Measurements from ENCODE around the gene UBALD1. TPM values are rescaled to one million over a fixed set of nuclear protein-coding genes. Genes with fewer than 3 reads are reported as not detected.

Gene UBALD1
- total RNA-seq, 1 experiment from 2014 or later, result 29.9 TPM

GRCh38 chr16:4603624-4604170 lies 11.0 kb downstream of the UBALD1 start:
- intact Hi-C loops (cut with micrococcal nuclease; ENCODE audit: unreplicated experiment) (no loop called here), in situ Hi-C loops (cut with HindIII; ENCODE audit: low pct_unique_long_range_greater_than_20kb, low sequenced_read_pairs) (no loop called here)
- Histone ChIP-seq H3K9me3 (ENCODE audit: control insufficient read depth, insufficient read depth, low read depth, low read length) (no peaks in the 10 kb centered on the region), H3K27ac (ENCODE audit: low read length) (no peak overlapping the region), H3K36me3 (ENCODE audit: control insufficient read depth, insufficient read depth, low read length) (no peaks in the 10 kb centered on the region), H3K4me1 (ENCODE audit: control insufficient read depth, insufficient read depth, low read length) (no peaks in the 10 kb centered on the region; the same call in 1 of the 2 replicates), H3K27me3 (ENCODE audit: control insufficient read depth, insufficient read depth, low read length) (no peaks in the 10 kb centered on the region), H3K4me3 (ENCODE audit: low read depth in 2 of 2, low read length in 2 of 2) (no peak overlapping the region)
- DNase-seq (ENCODE audit: low read depth, low spot score) (no peak), ATAC-seq (no peak)
- TF ChIP-seq POLR2AphosphoS5 (IDR thresholded peaks at IDR 0.05; ENCODE audit: low read depth, low read length) (no peak), REST (IDR thresholded peaks at IDR 0.05; ENCODE audit: insufficient read depth in 1 of 2, low read depth in 2 of 2, low read length in 1 of 2) (no peak), TCF7L2 (IDR thresholded peaks at IDR 0.05; ENCODE audit: low read depth, low read length) (no peak), CTCF (IDR thresholded peaks at IDR 0.05) (no peak), SIN3A (IDR thresholded peaks at IDR 0.05; ENCODE audit: borderline replicate concordance, insufficient read depth, low read depth, low read length) (no peak)
- POLR2A ChIA-PET, result no interaction called here
- BruUV-seq (replicated peaks), result no TSS peak
- CTCF ChIA-PET, result no interaction called here

GRCh38 chr16:4602331-4602730 lies 12.4 kb downstream of the UBALD1 start:
- H3K36me3 ChIP-seq (ENCODE audit: control insufficient read depth, insufficient read depth, low read length), result no peaks in the 10 kb centered on the region
- CTCF ChIA-PET, result no interaction called here
- ATAC-seq, result no peak
- POLR2A ChIA-PET, result no interaction called here
- no peaks in the 10 kb centered on the region for H3K27me3 ChIP-seq (ENCODE audit: control insufficient read depth, insufficient read depth, low read length)
- no peak overlapping the region for H3K27ac ChIP-seq (ENCODE audit: low read length)
- in situ Hi-C loops (cut with HindIII; ENCODE audit: low pct_unique_long_range_greater_than_20kb, low sequenced_read_pairs) (no loop called here), intact Hi-C loops (cut with micrococcal nuclease; ENCODE audit: unreplicated experiment) (no loop called here)
- DNase-seq (ENCODE audit: low read depth, low spot score), result no peak
- no TSS peak for BruUV-seq (replicated peaks)
- no peaks in the 10 kb centered on the region for H3K9me3 ChIP-seq (ENCODE audit: control insufficient read depth, insufficient read depth, low read depth, low read length)
- TF ChIP-seq CTCF (IDR thresholded peaks at IDR 0.05) (no peak), SIN3A (IDR thresholded peaks at IDR 0.05; ENCODE audit: borderline replicate concordance, insufficient read depth, low read depth, low read length) (no peak), REST (IDR thresholded peaks at IDR 0.05; ENCODE audit: insufficient read depth in 1 of 2, low read depth in 2 of 2, low read length in 1 of 2) (no peak), TCF7L2 (IDR thresholded peaks at IDR 0.05; ENCODE audit: low read depth, low read length) (no peak), POLR2AphosphoS5 (IDR thresholded peaks at IDR 0.05; ENCODE audit: low read depth, low read length) (no peak)
- no peaks in the 10 kb centered on the region; the same call in 1 of the 2 replicates for H3K4me1 ChIP-seq (ENCODE audit: control insufficient read depth, insufficient read depth, low read length)
- no peak overlapping the region for H3K4me3 ChIP-seq (ENCODE audit: low read depth in 2 of 2, low read length in 2 of 2)

Data from Panc1 (cell line).